Measurements from ENCODE around the gene FSHR. TPM values are rescaled to one million over a fixed set of nuclear protein-coding genes. Genes with fewer than 3 reads are reported as not detected.

The FSHR gene
- total RNA-seq, 4 donors from 2014 or later: not detected

- Histone ChIP-seq H3K27ac (no peak overlapping the region), H3K27me3 (no peaks in the 10 kb centered on the region), H3K9me3 (no peaks in the 10 kb centered on the region), H3K4me1 (no peaks in the 10 kb centered on the region), H3K36me3 (no peaks in the 10 kb centered on the region), H3K4me3 (no peak overlapping the region)
- TF ChIP-seq CTCF (IDR thresholded peaks at IDR 0.05) (no peak), POLR2A (IDR thresholded peaks at IDR 0.05) (no peak)
- DNase-seq: no peak
These were observed 210.9 kb downstream of the FSHR start for GRCh38 chr2:48943436-48943835.

DNA sequence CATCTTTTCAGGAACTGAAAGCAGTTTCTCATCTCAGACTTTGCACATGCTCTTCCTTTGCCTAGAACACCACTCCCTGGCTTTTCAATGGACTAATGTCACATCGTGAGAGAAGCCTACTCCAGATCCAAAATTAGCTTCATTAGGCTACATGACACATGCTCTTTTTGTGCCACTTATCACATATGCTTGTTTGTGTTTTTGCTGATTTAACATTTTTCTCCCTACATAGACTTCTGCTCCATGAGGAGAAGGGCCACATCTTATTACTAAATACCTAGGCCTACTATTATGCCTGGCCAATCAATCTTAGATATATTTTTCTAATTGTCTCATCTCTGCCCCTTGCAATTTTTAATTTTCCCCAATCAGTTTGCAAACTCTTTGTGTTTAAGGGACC, 212.4 kb downstream of the FSHR start:
- TF ChIP-seq CTCF (IDR thresholded peaks at IDR 0.05) (no peak), POLR2A (IDR thresholded peaks at IDR 0.05) (no peak)
- Histone ChIP-seq H3K27ac (no peak overlapping the region), H3K27me3 (no peaks in the 10 kb centered on the region), H3K36me3 (no peaks in the 10 kb centered on the region), H3K4me1 (no peaks in the 10 kb centered on the region), H3K9me3 (no peaks in the 10 kb centered on the region), H3K4me3 (no peak overlapping the region)
- no peak for DNase-seq

- no peaks in the 10 kb centered on the region for H3K4me1 ChIP-seq
- no peaks in the 10 kb centered on the region for H3K27me3 ChIP-seq
- no peak overlapping the region for H3K27ac ChIP-seq
- TF ChIP-seq POLR2A (IDR thresholded peaks at IDR 0.05): no peak
- H3K36me3 ChIP-seq: no peaks in the 10 kb centered on the region
- H3K9me3 ChIP-seq: no peaks in the 10 kb centered on the region
- no peak for DNase-seq
- no peak overlapping the region for H3K4me3 ChIP-seq
These were observed 212.9 kb downstream of the FSHR start for GRCh38 chr2:48941456-48941855.

- no peaks in the 10 kb centered on the region for H3K36me3 ChIP-seq
- no peaks in the 10 kb centered on the region for H3K9me3 ChIP-seq
- no peak overlapping the region for H3K27ac ChIP-seq
- no peaks in the 10 kb centered on the region for H3K4me1 ChIP-seq
- no peak overlapping the region for H3K4me3 ChIP-seq
- no peak for DNase-seq
- no peaks in the 10 kb centered on the region for H3K27me3 ChIP-seq
- TF ChIP-seq POLR2A (IDR thresholded peaks at IDR 0.05) (no peak), CTCF (IDR thresholded peaks at IDR 0.05) (no peak)
These were observed 213.7 kb downstream of the FSHR start for GRCh38 chr2:48940606-48941005.

DNA sequence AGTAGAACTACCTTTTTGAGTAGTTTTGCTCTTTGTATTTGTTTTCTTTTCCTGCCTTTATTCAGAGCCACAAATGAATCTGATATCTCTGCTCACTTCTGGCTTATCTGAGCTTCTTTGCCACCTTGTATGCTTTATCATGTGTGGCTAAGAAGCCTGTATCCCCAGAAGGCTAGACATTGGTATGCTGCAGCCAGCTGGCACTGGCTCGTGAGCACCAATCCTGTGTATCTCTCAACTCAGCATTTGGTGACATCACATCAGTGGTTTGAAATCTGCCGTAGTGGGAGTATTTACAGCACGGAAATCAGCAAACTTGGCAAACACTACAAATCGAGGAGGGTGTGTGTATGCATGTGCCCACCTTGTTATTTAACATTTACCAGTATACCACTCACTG, 215.1 kb downstream of the FSHR start:
- H3K36me3 ChIP-seq: no peaks in the 10 kb centered on the region
- no peak for DNase-seq
- H3K9me3 ChIP-seq: no peaks in the 10 kb centered on the region
- no peak overlapping the region for H3K27ac ChIP-seq
- TF ChIP-seq CTCF (IDR thresholded peaks at IDR 0.05) (no peak), POLR2A (IDR thresholded peaks at IDR 0.05) (no peak)
- no peak overlapping the region for H3K4me3 ChIP-seq
- no peaks in the 10 kb centered on the region for H3K4me1 ChIP-seq
- H3K27me3 ChIP-seq: no peaks in the 10 kb centered on the region

DNA sequence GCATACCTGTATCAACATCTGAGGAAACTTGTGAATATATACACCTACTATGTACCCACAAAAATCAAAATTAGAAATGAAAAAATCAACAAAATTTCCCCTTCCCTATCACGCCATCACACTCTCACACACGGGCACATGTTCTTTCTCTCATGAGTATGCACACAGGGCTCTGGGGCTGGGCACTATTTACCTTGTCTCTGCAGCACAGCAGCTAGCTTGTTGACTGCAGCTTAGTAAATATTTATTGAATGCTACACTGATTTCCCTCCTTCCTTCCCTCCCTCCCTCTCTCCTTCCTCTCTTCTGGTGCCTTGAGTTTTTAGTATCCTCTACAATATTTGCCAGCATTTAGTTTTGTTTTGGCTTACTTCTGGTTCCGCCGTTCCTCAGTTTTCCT, 216.1 kb downstream of the FSHR start:
- TF ChIP-seq POLR2A (IDR thresholded peaks at IDR 0.05) (no peak), CTCF (IDR thresholded peaks at IDR 0.05) (no peak)
- no peak overlapping the region for H3K4me3 ChIP-seq
- H3K27me3 ChIP-seq: no peaks in the 10 kb centered on the region
- no peak overlapping the region for H3K27ac ChIP-seq
- no peaks in the 10 kb centered on the region for H3K9me3 ChIP-seq
- no peak for DNase-seq
- no peaks in the 10 kb centered on the region for H3K4me1 ChIP-seq
- no peaks in the 10 kb centered on the region for H3K36me3 ChIP-seq
